HG03064 (cell line): Measurements from ENCODE around the gene RPL35.
"Not testable (repeated sequence)": the region's sequence is repeated elsewhere in the genome, so short reads cannot be mapped to it uniquely, and the experiment has no call there.

Experiments used
- ATAC-seq: cut with Tn5 transposase; IDR thresholded peaks from one replicate; pipeline ENCODE4 v1.9.1; 2021; ENCODE audit warnings: low read depth; ENCODE audit not compliant: unreplicated experiment

RPL35 gene

DNA sequence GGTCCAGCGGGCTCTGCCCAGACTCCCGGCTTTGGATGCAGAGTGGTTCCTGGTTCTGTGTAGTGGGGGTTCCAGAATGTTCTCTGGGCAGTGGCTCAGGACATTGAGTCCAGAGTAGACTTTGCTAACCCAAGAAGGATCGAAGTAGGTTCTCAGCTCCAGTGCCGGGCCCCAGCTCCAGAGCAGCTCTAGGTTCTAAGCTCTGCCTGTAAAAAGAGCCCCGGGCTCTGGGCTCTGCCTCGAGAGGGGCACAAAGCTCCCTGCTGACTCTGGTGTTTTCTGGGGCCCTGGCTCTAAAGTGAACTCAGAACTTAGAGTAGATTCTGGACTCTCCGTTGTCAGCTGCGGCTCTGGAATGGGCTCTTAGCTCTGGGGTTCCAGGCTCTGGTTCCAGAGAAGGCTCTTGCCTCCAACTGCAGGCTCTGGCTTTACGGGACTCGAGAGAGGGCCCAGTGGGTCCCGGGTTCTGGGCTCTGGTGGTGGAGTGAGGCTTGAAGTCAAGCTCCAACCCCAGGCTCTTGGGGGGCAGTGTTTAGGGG, 8.1 kb downstream of the RPL35 start:
- ATAC-seq, result no peak

DNA sequence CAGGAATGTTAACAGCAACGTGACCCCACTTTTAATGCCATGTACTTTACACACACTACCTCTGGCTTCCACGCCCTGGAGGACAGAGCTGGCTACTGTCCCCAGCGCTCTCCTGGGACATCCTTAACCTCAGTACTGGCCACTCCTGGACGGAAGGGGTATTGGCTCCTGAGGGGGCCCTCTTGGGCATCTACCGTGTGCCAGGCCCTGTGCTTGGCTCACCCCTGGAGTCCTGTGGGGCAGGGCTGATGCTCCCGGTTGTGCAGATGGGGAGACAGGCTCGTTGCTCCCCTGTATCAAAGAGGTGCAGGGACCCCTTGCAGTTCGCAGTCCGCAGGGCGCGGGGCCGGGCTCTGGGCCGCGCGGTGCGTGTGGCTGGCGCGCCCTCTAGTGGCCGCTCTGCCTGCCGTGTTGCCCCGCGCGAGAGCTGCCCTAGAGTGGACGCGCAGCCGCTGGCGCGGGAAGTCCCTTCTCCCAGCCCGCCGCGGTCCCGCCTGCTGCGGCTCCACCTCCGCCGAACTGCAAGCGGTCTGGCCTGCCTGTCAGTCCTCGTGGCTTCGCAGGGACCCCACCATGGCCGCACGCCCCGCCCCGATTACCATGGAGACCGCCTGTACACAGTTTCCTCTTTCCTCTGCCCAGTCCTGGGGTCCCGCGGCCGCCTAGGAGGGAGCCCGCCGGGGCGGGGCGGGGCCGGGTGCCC, 8.8 kb downstream of the RPL35 start, which contains the start of gene WDR38:
Gene WDR38, plus strand, starts transcription at position 632 of the 703 bp plus-strand sequence. CDS start 72 bp downstream, outside the sequence.
- ATAC-seq, result no peak

DNA sequence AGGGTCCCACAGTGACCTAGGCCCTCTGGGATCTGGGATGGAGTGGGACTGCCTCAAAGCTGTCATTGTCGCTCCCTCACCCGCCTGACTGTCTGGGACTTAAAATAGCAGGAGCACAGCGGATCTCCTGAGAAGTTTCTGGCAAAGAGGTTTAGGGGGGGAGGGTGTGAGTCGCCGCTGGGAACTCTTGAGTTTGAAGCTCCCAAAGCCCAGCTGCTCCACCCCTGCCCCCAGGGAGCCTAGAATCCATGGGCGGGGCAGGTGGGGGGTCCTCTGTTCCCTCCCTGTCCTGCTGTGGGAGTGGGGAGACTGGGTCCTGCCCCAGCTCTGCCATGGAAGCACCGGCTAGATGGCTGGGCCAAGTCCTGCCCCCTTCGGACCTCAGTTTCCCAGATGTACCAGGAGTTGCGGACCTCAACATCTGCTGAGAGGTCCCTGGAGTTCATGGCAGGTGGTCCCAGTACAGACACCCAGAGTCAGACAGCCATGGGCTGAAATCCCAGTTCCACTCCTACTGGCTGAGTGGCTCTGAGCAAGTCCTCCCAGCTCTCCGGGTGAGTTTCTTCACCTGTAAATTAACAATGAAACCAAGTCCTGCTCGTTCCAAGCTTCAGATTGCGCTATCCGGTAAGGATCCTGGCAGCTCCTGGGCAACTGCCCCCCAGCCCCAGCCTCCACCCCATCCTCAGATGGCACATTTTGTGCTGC, 9.5 kb downstream of the RPL35 start:
- no peak for ATAC-seq

DNA sequence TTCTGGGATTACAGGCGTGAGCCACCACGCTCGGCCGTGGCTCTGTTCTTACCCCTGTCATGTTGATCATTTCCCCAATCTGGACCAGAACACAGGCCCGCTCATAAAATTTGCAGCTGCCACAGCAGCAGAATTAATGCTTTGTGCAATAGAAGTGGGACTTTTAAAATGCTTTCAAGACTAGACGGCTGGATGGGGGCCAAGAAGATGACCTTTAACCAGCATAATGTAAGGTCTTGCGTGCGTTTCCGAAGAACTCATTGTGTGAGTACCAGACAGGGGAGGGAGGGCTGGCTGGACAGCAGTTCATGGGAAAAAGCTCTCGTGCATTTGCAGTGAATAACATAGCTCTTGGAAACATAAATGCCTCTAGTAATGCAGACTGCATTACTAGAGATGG, 12.0 kb downstream of the RPL35 start:
- ATAC-seq, result no peak

DNA sequence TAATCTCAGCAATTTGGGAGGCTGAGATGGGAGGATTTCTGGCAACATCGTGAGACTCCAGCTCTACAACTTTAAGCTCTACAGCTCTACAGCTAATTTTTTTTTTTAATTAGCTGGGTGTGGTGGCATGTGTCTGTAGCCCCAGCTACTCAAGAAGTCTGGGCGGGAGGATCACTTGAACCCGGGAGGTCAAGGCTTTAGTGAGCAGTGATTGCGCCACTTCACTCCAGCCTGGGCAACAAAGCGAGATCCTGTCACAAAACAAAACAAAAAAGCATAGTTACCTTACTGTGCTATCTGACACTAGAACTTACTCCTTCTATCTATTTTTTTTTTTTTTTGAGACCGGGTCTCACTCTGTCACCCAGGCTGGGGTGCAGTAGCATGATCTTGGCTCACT, 14.8 kb downstream of the RPL35 start:
- ATAC-seq, result no peak

DNA sequence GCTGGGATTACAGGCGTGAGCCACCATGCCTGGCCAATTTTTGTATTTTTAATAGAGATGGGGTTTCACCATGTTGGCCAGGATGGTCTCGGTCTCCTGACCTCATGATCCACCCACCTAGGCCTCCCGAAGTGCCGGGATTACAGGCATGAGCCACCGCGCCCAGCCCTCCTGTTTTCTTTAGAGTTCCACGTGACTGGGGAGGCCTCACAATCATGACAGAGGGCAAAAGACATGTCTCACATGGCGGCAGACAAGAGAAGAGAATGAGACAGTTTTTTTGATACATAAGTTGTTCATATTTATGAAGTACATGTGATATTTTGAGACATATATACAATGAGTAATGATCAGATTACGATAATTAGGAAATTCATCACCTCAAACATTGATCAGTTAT, 15.3 kb downstream of the RPL35 start:
- not testable (repeated sequence) for ATAC-seq

DNA sequence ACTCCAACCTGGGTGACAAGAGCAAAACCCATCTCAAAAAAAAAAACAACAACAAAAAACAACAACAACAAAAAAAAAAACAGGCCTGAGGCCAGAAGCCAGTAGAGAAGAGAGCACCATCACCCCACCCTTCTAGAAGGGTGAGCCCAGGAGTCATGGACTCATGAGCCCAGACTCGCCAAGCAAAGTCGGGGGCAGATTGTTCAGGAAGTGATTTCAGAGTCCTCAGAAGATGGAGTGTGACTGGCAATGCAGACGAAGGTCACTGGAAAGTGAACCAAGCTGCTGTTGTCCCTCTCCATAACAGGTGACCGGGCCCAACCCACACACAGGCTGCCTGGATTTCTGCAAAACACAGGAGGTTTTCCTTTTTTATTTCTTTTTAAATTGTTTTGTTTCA, 17.5 kb downstream of the RPL35 start:
- no peak for ATAC-seq

DNA sequence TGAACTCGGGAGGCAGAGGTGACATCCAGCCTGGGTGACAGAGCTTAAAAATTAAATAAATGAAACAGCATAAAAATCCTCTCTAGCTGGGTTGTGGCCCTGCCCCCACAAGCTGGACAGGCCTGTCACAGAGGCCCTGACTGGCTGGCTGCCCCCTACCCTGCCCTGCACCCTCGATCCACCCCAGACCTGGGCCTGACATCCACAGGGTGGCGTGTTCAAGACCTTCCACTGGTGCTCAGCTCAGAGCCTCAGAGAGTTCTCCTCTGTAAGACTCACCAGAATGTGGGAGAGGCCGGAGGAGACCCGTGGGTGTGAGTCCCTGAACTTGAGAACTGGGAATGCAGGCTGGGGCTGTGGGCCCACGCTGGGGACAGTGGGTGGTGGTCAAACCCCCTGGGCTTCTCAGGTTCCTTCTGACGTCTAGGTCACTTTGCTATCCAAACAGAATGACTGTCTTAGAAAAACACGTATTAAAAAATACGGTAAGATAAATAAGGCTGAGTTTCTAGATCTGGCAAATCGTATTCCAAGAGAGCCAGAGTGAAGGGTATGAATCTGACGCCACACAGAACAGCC, 18.2 kb downstream of the RPL35 start:
- no peak for ATAC-seq

DNA sequence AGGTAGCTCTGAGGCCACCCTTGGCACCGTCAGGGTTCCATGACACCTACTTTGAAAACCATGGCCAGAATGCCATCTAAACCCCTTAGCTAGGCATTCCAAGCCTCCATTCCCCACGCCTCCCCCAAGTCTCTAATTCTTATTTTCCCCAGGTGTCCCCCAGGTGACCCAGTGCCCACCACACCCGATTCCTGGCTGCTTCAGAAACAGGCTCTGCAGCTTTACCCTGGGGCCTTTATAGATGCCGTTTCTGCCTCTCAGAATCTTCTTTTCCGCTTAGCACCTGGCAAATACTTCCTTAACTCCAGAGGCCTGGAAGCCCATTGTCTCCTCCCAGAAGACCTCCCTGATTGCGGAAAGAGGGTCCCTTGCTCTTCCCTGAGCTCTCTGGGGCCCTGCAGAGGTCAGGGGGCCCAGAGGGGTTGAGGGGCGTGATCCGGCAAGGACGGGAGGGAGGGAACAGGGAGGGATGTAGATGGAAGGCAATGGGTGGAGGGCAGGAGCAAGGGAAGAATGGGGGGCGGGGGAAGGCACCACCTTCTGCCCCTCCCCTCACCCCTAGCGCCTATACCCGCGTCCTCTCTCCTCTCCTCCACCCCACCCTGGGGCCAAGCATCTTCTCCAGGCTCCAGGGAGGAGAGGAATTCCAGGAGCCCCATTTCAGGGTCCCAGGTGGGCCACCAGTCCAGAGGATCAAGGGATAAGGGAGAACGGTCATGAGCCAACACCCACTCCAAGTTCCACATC, 20.5 kb downstream of the RPL35 start:
- no peak for ATAC-seq

DNA sequence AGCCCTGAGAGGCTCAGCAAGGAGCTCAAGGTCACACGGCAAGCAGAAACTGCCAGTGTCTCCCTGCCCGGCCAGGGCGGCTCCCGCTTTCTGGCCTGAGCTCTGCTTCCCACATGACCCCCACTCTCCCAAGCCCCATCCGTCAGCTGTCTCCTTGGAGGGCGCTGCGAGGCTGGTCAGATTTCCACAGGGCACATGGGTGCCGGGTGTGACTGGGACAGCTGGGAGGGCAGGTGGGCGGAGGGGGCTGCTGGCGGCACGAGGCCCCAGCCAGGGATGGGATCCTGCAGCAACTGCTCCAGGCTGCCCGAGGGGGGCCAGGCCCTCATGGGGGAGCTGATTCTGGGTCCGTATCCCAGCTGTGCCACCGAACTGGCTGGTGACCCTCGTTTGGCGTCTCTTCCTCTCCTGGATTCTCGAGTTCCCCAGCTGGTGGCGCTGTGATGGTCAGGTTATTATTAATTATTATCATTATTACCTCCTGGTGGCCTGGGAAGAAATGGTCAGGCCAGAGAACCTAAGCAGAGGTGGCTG, 21.4 kb downstream of the RPL35 start:
- no peak for ATAC-seq

DNA sequence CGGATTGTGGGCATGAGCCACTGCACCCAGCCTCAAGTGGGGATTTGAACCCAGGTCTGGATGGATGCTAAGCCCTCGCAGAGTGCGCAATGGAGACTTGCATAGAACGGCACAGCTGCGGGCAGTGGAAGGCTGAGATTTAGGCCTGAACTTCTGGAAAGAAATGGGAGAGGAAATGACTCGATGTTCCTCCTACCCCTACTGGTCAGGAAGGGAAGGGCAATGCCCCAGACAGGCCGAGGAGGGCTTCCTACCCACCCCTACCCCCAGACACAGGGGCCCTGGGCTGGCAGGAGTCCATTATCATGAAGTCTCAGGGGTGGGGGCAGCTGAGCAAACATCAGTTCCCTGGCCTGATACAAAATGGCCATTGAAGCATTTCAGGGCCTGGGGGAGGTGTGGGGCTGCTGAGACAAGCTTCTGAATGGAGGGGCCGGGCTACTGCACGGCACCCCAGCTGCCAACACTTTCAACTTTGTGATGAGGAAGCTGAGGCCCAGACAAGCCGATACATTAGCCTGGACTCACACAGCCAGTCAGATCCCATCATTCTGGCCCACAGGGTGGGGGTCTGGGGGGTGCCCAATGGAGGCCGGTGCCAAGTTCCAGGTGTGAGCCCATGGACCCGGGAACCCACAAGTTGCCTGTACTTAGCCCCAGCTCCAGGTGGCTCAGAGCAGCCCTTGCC, 22.0 kb downstream of the RPL35 start:
- ATAC-seq, result no peak

DNA sequence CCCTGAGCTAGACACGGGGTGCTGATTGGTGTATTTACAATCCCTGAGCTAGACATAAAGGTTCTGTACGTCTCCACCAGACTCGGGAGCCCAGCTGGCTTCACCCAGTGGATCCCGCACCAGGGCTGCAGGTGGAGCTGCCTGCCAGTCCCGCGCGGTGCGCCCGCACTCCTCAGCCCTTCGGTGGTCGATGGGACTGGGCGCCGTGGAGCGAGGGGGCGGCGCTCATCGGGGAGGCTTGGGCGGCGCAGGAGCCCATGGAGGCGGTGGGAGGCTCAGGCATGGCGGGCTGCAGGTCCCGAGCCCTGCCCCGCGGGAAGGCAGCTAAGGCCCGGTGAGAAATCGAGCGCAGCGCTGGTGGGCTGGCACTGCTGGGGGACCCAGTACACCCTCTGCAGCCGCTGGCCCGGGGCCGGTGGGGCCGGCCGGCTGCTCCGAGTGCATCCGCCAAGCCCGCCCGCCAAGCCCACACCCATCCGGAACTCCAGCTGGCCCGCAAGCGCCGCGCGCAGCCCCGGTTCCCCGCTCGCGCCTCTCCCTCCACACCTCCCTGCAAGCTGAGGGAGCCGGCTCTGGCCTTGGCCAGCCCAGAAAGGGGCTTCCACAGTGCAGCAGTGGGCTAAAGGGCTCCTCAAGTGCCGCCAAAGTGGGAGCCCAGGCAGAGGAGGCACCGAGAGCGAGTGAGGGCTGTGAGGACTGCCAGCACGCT, 23.0 kb downstream of the RPL35 start:
- ATAC-seq, result not testable (repeated sequence)

DNA sequence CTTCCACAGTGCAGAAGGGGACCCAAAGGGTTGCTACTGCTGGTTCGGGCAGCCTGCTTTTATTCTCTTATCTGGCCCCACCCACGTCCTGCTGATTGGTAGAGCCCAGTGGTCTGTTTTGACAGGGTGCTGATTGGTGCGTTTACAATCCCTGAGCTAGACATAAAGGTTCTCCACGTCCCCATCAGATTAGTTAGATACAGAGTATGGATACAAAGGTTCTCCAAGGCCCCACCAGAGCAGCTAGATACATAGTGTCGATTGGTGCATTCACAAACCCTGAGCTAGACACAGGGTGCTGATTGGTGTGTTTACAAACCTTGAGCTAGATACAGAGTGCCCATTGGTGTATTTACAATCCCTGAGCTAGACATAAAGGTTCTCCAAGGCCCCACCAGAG, 23.6 kb downstream of the RPL35 start:
- not testable (repeated sequence) for ATAC-seq

DNA sequence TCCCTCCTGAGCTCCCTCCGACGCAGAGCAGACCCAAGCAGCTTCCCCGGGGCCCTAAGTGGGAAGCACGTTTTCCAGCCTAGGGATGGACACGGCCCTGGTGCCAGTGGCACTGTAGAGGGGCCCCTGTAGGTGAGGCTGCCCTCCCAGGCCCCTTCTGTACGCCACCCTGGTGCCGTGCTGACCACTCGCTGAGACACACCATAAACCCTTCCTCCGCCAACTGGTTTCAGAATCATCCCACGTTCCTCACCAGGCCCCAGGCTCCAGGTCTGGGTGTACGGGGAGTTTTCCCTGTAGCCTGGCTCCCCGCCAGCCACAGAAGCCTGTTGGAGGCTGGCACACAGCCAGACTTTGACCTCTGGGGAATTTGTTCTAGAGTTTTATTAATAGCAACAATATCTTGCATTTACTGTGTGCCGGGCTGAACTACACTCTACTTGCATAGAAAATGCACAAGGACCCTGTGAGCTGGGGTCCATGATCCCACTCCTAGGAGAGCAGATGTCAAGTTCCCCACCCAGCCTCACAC, 26.7 kb downstream of the RPL35 start:
- no peak for ATAC-seq

DNA sequence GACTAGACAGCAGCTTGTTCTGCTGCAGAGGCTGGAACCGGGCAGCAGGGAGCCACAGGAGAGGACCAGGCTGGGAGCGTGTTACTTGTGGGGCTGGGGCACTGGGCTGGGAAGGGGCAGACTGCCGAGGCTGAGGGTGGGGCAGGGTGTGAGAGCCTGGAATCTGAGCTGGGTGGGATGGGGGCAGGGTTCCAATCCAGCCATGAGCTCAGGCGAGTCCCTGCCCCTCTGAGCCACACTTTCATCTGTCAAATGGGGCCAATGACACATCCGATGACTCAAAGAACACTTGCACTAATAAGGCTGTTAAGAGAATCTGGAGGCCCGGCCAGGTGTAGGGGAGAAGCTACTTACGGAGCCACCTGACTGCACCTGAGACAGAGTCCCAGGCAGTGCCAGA, 27.2 kb downstream of the RPL35 start:
- ATAC-seq, result no peak

DNA sequence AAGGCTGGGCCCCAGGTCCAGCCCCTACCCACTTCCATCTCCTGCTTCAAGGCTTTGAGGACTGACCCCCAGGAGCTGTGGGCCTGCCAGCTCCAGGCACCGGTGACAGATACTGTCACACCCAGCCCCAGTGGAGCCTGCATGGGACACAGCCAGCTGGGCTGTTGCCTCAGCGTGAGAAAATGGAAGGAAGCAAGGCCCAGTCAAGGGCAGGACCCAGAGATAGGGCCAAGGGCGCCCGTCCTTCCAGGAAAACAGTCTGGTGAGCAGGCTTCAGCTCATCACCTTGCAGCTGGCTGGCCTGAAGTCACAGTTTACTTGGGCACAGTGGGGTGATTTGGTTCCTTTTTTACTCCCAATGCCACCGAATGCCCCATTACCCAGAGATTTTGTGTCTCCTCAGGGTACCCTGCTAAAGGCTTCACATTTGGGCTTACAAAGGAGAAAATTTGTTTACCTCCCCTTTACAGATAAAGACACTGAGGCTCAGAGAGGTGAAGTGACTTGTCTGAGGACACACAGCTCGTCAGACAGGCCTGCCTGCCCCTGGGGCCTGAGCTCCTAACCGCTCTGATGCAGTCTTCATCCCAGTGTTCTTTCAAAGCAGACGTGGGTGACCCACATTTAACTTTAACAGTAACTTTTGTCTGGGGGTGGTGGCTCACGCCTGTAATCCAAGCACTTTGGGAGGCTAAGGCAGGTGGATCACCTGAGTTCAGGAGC, 30.0 kb downstream of the RPL35 start:
- no peak for ATAC-seq

DNA sequence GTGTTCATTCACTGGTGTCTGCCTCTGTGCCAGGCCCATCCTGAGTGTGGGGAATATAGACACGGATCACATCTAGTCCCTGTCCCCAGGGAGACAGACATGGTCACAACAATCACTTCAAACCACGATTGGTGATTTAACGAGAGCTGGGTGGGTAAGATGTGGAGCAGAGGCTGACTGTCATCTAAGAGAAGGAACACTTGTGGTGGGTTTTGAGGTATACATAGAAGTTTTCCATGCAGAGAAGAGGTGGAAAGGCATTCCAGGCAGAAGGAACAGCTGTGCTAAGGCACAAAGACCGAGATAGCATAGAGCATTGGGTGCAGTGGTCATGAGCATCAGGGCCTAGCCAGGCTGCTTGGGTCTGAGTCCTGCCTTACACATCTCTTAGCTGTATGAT, 31.2 kb downstream of the RPL35 start:
- no peak for ATAC-seq

DNA sequence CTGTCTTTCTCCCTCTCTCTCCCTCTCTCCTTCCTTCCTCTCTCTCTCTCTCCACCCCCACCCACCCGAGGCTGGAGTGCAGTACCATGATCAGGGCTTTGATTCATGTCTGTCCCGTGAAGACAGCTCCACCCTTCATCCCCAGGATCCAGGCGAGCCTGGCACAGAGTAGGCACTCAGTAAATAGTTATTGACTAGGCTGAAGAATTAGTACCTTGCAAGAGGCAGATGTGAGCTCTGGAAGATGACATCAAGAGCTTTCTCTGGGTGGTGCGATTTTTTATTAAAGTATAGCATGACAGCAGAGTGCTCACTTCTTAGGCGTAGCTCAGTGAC, 32.5 kb downstream of the RPL35 start:
- no peak for ATAC-seq
